Left renal pelvis (tissue), 4 donors: ENCODE data around the gene ROGDI. TPM values are rescaled to one million over a fixed set of nuclear protein-coding genes. Genes with fewer than 3 reads are reported as not detected.

Source experiments
- polyA plus RNA-seq, 4 donors: library from polyadenylated mRNA; unstranded; fragments of 120-200 nt; gene quantifications; one replicate each; pipeline ENCODE4 v1.2.1, GENCODE V29; 2013; ENCODE audit not compliant: insufficient read length in 4 of 4

Gene ROGDI
- polyA plus RNA-seq, 4 donors: 33.8 to 46.5 (median 37.3) TPM

Other genes starting within 250 kb of the ROGDI start
- under 1 TPM; 0.14 to 0.41 (median 0.23) TPM for gene C16orf96, start 246.3 kb downstream of the ROGDI start, polyA plus RNA-seq
- gene UBALD1, start 187.7 kb downstream of the ROGDI start, polyA plus RNA-seq: 10 to 100 TPM; 11.7 to 30.8 (median 14.2) TPM
- 10 to 100 TPM; 38.7 to 70.3 (median 53.1) TPM for gene MGRN1, start 177.8 kb downstream of the ROGDI start, polyA plus RNA-seq
- gene NUDT16L1, start 109.1 kb downstream of the ROGDI start, polyA plus RNA-seq: 10 to 100 TPM; 27.0 to 54.6 (median 35.6) TPM
- gene ANKS3, start 68.4 kb downstream of the ROGDI start, polyA plus RNA-seq: 10 to 100 TPM; 17.0 to 36.0 (median 22.6) TPM
- 1 to 10 TPM in 3 of 4 donors, under 1 TPM in 1; 0.86 to 2.3 (median 2.0) TPM for gene DNAAF8, start 68.1 kb downstream of the ROGDI start, polyA plus RNA-seq
- 10 to 100 TPM; 12.7 to 21.5 (median 15.5) TPM for gene ZNF500, start 35.5 kb downstream of the ROGDI start, polyA plus RNA-seq
- not detected for gene SEPTIN12, start 14.3 kb downstream of the ROGDI start, polyA plus RNA-seq
- gene SMIM22, start 7.3 kb downstream of the ROGDI start, polyA plus RNA-seq: 10 to 100 TPM in 3 of 4 donors, under 1 TPM in 1; 0.25 to 13.5 (median 11.2) TPM
- gene GLYR1, start 44.7 kb upstream of the ROGDI start, polyA plus RNA-seq: 100 to 1,000 TPM in 3 of 4 donors, 10 to 100 TPM in 1; 70.6 to 150 (median 140) TPM
- gene UBN1, start 44.8 kb upstream of the ROGDI start, polyA plus RNA-seq: 10 to 100 TPM; 22.2 to 36.5 (median 32.5) TPM
- gene PPL, start 134.5 kb upstream of the ROGDI start, polyA plus RNA-seq: 10 to 100 TPM in 3 of 4 donors, 1 to 10 TPM in 1; 3.7 to 40.1 (median 28.3) TPM
- gene SEC14L5, start 155.7 kb upstream of the ROGDI start, polyA plus RNA-seq: under 1 TPM; 0.13 to 0.38 (median 0.16) TPM
- 10 to 100 TPM in 1 of 4 donors, 1 to 10 TPM in 3; 5.3 to 15.5 (median 9.0) TPM for gene NAGPA, start 231.3 kb upstream of the ROGDI start, polyA plus RNA-seq